CD1c-positive myeloid dendritic cell (primary cell): ENCODE results near the gene HIVEP3.

Source experiments
- DNase-seq: peaks from one replicate; pipeline ENCODE4 v3.0.0-alpha.2; 2016; ENCODE audit errors: extremely low spot score

HIVEP3 gene

GRCh38 chr1:41894101-41894807 is 24.5 kb downstream of the HIVEP3 start:
- DNase-seq: no peak

- DNase-seq: no peak
These were observed 26.4 kb downstream of the HIVEP3 start for GRCh38 chr1:41892301-41892781.

DNA sequence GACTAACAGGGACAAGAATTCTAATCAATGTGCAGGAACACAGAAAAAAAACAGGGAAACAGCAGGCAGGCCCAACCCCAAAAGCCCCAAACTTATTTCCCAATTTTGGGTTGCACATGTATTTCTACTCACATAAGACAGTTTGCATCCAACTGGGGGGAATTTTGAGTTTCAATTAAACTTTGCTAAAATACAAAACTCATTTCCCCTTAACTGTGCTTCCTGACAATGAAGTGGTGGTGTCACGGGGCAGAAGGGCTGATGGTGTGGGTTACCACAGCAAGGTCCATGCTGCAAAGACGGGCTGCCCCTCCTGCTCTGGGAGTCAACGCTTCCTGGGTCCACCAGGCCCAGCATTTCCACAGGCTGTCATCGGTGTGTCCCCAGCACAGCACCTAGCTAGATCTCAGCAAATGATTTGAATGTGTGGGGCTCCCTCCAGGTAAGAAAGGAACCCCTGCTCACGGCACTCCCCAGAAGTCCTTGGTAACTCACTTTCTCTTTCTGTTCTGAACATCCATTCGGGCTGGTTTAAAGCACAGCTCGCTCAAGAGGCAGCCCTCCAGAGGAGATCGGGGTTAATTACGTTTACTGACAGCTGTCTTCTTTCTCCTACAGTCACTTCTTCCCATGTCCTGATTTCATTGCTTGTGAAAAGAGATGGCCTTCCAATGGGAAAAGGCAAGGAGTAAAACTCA is 27.4 kb downstream of the HIVEP3 start:
- DNase-seq: peak; percentile 52

- no peak for DNase-seq
These were observed 27.9 kb downstream of the HIVEP3 start for GRCh38 chr1:41890825-41891198.

- DNase-seq: no peak
These were observed 29.0 kb downstream of the HIVEP3 start for GRCh38 chr1:41889506-41890414.

DNA sequence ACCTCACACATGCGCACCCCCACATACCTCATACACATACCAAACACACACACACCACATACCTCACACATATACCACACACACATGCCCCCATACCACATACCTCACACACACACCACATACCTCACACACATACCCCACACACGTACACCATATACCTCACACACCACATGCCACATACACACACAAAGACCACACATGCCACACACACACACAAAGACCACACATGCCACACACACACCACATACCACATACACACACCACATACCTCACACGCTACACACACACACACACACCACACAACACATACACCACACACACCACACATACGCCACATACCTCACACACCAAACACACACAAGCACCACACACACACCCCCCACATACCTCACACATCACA is 30.0 kb downstream of the HIVEP3 start:
- no peak for DNase-seq

- DNase-seq: no peak
These were observed 31.4 kb downstream of the HIVEP3 start for GRCh38 chr1:41887365-41887764.

DNA sequence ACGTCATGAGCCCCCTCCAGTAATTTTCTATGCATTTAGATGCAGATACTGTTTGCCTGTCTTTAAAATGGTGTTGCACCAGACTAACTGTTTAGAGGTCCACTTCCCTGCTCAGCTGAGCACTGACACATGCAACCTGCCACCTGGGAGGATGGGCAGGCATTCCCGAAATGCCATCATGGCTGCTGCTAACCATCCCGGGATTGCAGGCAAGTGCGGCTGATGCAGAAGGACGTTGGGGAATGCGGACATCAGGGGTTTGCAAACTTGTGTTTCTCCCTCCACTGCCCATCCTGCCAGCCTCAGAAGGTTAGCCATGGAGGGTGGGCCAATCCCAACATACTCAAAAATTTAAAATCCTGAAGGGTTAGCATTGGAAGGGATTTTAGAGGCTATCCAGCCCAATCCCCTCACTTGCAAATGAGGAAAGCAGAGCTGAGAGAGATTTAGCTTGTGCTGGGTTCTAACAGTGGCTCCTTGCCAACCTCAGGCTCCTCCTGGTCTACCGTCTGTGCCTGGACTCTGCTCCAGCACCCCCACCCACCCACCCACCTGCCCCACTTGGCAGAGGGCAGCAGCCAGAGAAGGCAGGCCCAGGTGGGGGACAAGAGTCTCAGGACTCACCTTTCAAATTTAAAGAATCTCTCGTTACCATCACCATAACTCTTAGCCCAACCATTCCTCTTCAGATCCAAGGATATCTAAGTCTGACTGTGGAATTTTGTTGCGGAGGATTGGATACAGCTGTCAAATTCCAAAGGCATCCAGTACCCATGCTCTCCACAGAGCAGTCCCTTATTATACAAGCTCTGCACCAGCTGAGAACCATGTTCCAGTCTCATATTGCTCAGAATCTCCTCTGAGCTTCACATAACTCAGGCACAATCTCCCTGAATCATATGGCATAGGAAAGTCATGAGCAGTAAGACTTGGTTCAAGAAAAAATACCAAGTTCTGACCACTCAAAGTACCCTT is 34.2 kb downstream of the HIVEP3 start:
- no peak for DNase-seq

GRCh38 chr1:41883507-41883906 is 35.2 kb downstream of the HIVEP3 start:
- DNase-seq: no peak

- no peak for DNase-seq
These were observed 36.2 kb downstream of the HIVEP3 start for GRCh38 chr1:41882486-41882885.

DNA sequence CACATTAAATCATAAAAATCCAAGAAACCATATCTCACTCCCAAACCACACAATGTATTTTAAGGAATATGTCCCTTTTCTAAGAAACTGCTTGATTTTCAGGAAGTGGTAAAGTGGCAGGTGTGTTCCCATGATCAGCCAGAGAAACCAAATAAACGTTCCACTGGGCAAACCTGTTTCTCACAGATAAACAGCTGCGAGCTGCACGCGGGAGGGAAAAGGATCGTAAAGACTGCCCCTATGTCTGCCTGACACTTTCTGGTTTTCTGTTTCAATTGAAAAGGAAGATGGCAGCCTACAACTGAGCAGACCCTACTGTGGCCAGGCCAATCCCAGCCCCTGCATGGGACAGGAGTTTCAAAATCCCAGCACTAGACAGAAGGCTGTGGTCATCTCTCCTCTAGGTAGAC is 36.6 kb downstream of the HIVEP3 start:
- DNase-seq: no peak

DNA sequence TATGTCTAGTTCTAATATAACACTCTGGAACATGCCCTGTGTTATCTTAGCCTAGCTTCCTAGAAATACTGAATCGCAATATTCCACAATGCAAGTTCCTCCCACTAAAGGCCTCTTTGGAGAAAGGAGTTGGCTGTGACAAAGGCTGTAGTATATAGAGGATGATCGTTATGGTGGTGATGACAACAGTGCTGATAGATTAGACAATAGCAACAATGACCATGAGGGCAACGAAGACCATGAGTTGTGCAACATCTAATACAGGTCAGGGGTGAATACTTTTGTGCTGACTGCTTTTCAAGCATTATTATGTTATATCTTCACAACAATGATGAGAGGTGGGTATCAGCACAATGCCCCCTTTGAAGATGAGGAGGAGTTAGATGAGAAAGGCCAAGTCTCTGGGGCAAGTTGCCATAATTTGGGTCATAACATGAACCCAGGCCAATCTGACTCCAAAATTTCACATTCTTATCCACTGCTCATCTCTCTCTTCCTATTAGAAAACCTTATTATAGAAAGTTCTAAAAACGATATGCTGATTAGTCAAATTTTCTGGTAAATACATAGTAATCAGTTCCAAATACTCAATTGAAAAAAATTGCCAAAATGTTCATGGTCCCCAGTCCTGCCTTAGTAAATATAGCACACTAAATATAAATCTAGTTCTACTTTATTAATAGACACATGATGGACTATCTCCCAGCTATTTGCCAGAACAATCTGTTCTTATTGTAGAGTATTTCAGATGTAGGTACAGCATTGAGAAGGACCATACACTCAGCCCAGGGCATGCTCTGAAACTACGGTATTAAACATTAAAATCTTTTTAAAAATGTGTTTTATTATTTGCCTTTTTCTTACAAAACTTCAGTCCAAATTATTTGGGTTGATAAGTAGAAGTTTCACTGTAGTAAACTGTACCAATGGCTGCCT is 37.5 kb downstream of the HIVEP3 start:
- no peak for DNase-seq

- no peak for DNase-seq
These were observed 38.5 kb downstream of the HIVEP3 start for GRCh38 chr1:41880261-41880660.

DNA sequence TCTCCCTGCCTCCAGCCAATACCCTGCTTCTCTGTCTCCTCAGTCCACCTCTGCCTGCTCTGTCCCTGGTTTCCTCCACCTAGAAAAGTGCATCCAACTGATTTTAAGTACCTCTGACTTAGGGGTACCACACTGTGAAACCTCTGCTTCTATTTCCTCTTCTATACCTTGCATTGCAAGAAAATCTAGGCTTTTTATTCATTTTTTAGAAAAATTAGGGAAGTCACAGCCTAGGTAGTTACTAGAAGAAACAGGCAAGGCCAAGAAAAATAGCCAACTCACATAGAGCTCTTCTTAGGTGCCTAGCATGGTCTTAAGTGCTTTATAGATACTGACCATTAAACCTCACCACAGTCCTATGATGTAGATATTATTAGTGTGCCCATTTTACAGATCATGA is 39.1 kb downstream of the HIVEP3 start:
- no peak for DNase-seq

DNA sequence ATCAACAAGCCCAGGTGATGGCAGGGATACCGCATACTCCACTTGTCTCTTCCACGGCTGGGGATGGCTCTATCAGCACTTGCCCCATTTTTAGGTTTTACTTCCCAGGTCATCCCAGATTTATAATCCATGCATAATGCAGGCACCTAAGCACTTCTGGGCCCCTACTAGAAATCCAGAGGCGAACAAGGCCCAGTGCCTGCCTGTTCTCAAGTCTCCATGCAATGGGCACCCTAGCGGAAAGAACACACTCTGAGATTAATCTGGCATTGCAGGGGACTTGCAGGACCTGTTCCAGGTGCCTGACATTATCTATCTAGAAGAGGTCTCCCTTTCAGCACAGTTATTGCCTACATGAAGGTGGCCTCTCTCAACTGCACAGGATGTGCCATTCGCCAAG is 39.8 kb downstream of the HIVEP3 start:
- no peak for DNase-seq

GRCh38 chr1:41878495-41878894 is 40.2 kb downstream of the HIVEP3 start:
- no peak for DNase-seq

DNA sequence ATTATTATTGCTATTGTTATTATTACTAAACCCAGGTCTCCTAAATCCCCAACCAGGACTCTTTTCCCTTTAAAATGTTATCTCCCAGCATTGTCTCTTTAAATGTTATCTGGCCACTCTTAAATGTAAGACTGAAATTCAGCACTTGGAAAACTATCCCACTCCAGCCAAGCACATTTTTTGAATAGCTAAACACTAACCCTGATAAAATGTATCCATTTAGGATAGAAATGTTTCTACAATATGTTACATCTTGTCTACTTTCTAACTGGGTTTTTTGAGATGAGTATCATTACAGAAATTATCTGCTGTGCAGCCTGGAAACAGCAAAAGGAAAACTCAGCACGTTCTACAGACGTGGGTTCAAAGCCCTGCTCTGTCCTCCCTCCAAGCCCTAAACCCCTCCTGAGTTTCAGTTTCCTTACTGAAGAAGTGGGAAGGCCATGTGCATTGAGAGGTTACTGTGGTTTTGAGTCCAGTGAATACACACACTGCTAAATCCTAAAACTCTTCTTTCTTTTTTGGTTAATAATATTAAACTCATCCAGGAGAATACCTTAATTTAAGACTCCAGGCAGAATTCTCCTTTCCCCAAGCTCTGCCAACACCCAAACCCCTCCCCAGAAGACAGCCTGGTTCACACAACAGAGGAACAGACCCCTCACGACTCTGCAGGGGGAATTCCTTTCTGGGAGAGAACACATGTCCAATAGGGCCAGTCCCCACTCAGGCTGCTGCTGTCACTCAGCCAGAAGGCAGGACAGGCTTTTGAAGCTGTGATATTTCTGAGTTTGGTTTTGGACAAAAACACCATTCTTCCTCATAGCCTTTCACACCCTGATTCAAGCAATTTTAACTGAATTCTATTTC is 41.9 kb downstream of the HIVEP3 start:
- no peak for DNase-seq

GRCh38 chr1:41875487-41875886 is 43.2 kb downstream of the HIVEP3 start:
- DNase-seq: no peak

DNA sequence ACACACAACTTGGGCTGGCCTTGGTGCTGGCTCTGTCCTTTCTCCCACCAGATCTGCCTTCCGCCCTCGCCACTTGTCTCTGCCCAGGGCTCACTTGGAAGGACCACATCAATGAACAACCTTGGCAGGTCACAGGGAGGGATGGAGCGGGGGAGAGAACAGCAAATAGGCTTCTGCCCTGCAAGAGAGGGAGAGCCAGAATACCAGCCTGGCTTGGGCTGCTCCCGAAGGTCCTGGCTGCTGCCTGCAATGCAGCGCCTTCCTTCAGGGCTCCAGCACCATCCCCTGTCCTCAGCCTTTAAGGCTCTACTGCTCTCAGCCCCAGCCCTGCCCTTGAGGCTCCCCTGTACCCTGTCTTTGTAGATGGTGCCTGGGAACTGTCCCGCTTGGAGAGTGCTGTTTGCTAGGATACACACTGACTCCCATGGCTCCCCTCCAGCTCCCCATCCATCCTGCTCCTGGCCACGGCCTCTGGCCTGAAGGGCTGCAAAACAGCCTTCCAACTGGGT is 43.8 kb downstream of the HIVEP3 start:
- DNase-seq: no peak
